Tibial nerve (tissue), 4 donors: ENCODE data around the gene GPR183. TPM values are rescaled to one million over a fixed set of nuclear protein-coding genes. Genes with fewer than 3 reads are reported as not detected.

Experiments used
- DNase-seq, 2 donors: peaks; one replicate each; pipeline ENCODE4 v3.0.0-alpha.2; 2019; ENCODE audit warnings: low spot score in 2 of 2
- H3K27ac ChIP-seq, 4 donors: fragments of 200-600 bp; sonication (generic) in 3 of 4; one replicate each; pipeline ENCODE4 v1.5.1; 2017 to 2019; ENCODE audit warnings: mild to moderate bottlenecking in 1 of 4
- H3K27me3 ChIP-seq, 2 donors: fragments of 200-600 bp; sonication (generic) in 1 of 2; one replicate each; pipeline versions ENCODE4 v1.5.1 to v1.6.0; 2017 to 2019
- H3K36me3 ChIP-seq, 3 donors: fragments of 200-600 bp; sonication (generic); one replicate each; pipeline ENCODE4 v1.5.1; 2018 to 2019
- H3K4me1 ChIP-seq, 4 donors: fragments of 200-600 bp; sonication (generic) in 3 of 4; one replicate each; pipeline ENCODE4 v1.5.1; 2017 to 2019
- H3K4me3 ChIP-seq, 4 donors: fragments of 200-600 bp; sonication (generic) in 3 of 4; one replicate each; pipeline ENCODE4 v1.5.1; 2017 to 2019; ENCODE audit warnings: mild to moderate bottlenecking in 1 of 4, moderate library complexity in 1 of 4
- H3K9me3 ChIP-seq, 4 donors: fragments of 200-600 bp; sonication (generic) in 3 of 4; one replicate each; pipeline ENCODE4 v1.5.1; 2017 to 2019
- EP300 ChIP-seq, 2 donors: sonication (generic); formaldehyde crosslinking; IDR thresholded peaks; one replicate each; pipeline ENCODE4 v1.6.1; 2017; ENCODE audit warnings: antibody characterized with exemption in 2 of 2, mild to moderate bottlenecking in 1 of 2
- POLR2A ChIP-seq, 2 donors: fragments of 450-650 bp; IDR thresholded peaks; one replicate each; pipeline ENCODE4 v1.6.1; 2017; ENCODE audit warnings: antibody characterized with exemption in 2 of 2, mild to moderate bottlenecking in 2 of 2, moderate library complexity in 2 of 2
- WGBS, 2 donors: methylation state at CpG; one replicate each; pipeline ENCODE4 v1.1.5; 2018; 5-methylcytosine and 5-hydroxymethylcytosine counted together
- total RNA-seq, 4 donors: library from RNA; depleted of rRNA; stranded (reverse); fragments of >200 nt; gene quantifications; one replicate each; pipeline ENCODE4 v1.1.0, GENCODE V29; 2016
- TF ChIP-seq, protein P1 (sequence below), 5 experiments: fragments of 200-600 bp in 3 of 5; fragments of 450-650 bp in 2 of 5; sonication (generic) in 3 of 5; IDR thresholded peaks; one replicate each; pipeline ENCODE4 v1.5.1; 2016 to 2019; ENCODE audit warnings: antibody characterized with exemption in 5 of 5, mild to moderate bottlenecking in 3 of 5, moderate library complexity in 2 of 5

The GPR183 gene
- total RNA-seq, 4 donors from 2014 or later: 6.3 to 20.4 (median 13.1) TPM

DNA sequence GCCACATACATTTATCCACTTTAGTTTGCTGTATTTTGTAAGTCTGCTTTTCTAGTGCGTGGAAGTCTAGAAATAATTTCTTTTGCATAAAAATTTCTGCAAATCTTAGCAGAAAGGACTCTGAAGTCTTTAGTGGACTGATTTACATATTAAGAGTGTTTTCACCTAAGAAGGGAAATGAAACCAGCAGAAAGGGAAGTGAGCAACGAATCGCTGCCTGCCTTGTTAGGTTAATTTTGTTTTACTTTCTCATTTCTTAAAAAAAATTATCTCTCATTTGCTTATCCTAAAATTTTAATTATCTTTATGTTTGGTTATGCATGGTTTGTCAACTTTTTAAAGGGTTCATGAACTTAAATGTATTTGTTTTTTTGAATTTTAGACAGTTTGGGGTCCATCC lies 48.3 kb downstream of the GPR183 start:
- peak overlapping the region in 1 of 4 donors; percentile 64 for H3K27ac ChIP-seq
- peaks cover 0 to 19% (median 0%) of the 10 kb centered on the region in 4 donors for H3K4me1 ChIP-seq
- TF ChIP-seq POLR2A (IDR thresholded peaks at IDR 0.05): no peak
- TF ChIP-seq, protein P1, sequence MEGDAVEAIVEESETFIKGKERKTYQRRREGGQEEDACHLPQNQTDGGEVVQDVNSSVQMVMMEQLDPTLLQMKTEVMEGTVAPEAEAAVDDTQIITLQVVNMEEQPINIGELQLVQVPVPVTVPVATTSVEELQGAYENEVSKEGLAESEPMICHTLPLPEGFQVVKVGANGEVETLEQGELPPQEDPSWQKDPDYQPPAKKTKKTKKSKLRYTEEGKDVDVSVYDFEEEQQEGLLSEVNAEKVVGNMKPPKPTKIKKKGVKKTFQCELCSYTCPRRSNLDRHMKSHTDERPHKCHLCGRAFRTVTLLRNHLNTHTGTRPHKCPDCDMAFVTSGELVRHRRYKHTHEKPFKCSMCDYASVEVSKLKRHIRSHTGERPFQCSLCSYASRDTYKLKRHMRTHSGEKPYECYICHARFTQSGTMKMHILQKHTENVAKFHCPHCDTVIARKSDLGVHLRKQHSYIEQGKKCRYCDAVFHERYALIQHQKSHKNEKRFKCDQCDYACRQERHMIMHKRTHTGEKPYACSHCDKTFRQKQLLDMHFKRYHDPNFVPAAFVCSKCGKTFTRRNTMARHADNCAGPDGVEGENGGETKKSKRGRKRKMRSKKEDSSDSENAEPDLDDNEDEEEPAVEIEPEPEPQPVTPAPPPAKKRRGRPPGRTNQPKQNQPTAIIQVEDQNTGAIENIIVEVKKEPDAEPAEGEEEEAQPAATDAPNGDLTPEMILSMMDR (IDR thresholded peaks at IDR 0.05): no peak
- no peak for TF ChIP-seq EP300 (IDR thresholded peaks at IDR 0.05)
- no peaks in the 10 kb centered on the region for H3K27me3 ChIP-seq
- no peak overlapping the region for H3K4me3 ChIP-seq
- peaks cover 0 to 10% (median 0%) of the 10 kb centered on the region in 3 donors for H3K36me3 ChIP-seq
- WGBS, 2 donors: 81 to 86% methylated on average over 3 of the region's 3 CpGs
- H3K9me3 ChIP-seq: no peaks in the 10 kb centered on the region
- DNase-seq: no peak

DNA sequence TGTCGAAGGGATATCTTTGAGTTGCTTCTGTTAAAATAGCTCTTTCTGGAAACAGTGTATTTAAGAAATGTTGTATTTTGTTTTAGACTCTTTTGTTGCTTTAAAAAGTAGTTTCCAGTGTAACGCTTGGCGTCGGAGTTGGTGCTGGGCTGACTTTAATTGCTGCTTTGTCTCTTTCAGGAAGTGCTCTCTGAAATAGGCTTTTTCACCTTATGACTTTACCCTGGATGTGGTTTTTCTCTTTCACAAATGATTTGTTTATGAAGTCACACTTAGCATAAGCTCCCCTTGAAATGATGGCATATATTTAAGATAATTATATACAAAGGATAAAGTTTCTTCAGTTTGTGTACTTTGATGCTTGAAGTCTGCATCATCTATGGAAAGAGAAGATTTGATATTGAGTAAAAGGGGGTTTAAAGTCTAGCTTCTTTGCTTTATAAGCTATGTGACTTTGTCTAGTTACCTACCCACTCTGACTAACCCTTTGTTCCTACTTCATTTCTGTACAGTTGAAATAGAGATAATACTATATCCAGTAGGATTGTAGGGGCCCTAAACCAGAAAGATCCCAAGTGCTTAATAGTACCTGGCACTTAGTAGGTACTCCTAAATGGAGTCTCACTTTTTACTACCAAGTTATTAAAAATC lies 48.9 kb downstream of the GPR183 start, which contains the start of gene GPR18:
GPR18 (minus strand) TSS at position 170 of the 651 bp plus-strand sequence. CDS start 2,507 bp downstream, outside the sequence.
- WGBS, 2 donors: 50 to 56% methylated on average over 4 of the region's 4 CpGs
- TF ChIP-seq EP300 (IDR thresholded peaks at IDR 0.05) (no peak), POLR2A (IDR thresholded peaks at IDR 0.05) (no peak)
- TF ChIP-seq, protein P1 (IDR thresholded peaks at IDR 0.05): no peak
- DNase-seq: no peak
- Histone ChIP-seq H3K4me3 (peak within 1 kb of the TSS in 1 of 4 donors; percentile 15), H3K36me3 (peaks cover 0 to 10% (median 0%) of the 10 kb centered on the region in 3 donors), H3K27me3 (no peaks in the 10 kb centered on the region), H3K4me1 (peaks cover 0 to 17% (median 0%) of the 10 kb centered on the region in 4 donors), H3K9me3 (no peaks in the 10 kb centered on the region), H3K27ac (peak within 1 kb of the TSS in 1 of 4 donors; percentile 68)

DNA sequence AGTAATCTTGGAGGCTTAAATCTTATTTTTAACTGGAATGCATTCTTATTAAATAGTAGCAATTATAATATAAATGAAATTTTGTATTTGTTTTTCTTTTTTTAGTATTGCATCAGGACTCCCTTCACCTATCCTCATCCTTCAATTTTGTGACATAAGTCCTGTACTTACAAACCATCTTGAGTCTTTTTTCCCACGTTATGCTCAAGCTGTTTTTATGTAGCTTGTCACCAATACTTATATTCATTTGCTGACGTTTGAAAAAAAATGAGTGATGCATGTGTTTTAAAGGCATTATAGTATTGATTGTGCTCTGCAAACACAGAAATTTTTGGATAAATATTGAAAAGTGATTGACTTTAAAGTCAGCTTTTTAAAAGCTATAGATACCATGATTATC lies 49.9 kb downstream of the GPR183 start:
- peaks cover 0 to 17% (median 0%) of the 10 kb centered on the region in 4 donors for H3K4me1 ChIP-seq
- peak overlapping the region in 1 of 4 donors; percentile 68 for H3K27ac ChIP-seq
- DNase-seq: no peak
- no peaks in the 10 kb centered on the region for H3K27me3 ChIP-seq
- no peak overlapping the region for H3K4me3 ChIP-seq
- 74 to 85% methylated on average over 2 of the region's 2 CpGs for WGBS, 2 donors
- H3K36me3 ChIP-seq: peaks cover 0 to 10% (median 0%) of the 10 kb centered on the region in 3 donors
- no peaks in the 10 kb centered on the region for H3K9me3 ChIP-seq
- no peak for TF ChIP-seq POLR2A (IDR thresholded peaks at IDR 0.05)
- TF ChIP-seq EP300 (IDR thresholded peaks at IDR 0.05): no peak

DNA sequence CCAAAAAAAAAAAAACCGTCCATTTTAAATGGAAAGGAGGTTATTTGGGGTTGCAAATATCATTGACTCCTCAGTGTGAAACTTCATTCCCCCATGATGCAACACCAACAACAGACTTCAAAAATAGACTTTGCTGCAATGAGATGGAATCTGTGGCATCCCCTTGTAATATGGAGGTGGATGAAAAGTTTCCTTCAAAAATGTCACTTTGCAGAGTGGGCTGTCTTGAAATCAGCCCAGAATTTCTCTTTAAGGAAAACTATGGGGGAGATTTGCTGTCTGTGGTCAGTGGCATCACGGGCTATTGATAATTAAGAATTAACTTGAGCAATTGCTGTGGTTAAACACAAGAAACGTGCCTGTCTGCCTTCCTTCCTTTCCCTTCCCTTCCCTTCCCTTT lies 50.5 kb downstream of the GPR183 start:
- peaks cover 0 to 10% (median 0%) of the 10 kb centered on the region in 3 donors for H3K36me3 ChIP-seq
- TF ChIP-seq POLR2A (IDR thresholded peaks at IDR 0.05): no peak
- no peak for DNase-seq
- peaks cover 0 to 17% (median 0%) of the 10 kb centered on the region in 4 donors for H3K4me1 ChIP-seq
- 63 to 77% methylated on average over 3 of the region's 3 CpGs for WGBS, 2 donors
- H3K27ac ChIP-seq: peak overlapping the region in 1 of 4 donors; percentile 51
- no peaks in the 10 kb centered on the region for H3K27me3 ChIP-seq
- H3K9me3 ChIP-seq: no peaks in the 10 kb centered on the region
- H3K4me3 ChIP-seq: no peak overlapping the region

DNA sequence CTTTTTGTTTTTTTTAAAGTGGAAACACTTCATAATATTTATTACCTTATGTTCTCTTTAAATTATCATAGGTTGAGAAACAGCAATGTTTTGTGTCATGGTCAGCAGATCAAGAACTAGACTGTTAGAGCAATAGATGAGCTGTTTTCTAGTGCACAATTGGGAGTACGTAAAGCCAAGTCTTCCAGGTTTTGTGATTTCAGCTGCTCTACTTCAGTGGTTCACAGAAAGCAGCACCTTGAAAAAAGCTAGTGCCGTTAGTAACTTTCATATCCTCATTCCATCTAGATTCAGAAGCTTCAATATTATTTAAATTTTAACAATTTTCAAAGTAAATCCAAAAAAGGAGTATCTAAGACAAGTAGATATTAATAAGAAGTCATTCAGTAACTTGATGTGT lies 50.9 kb downstream of the GPR183 start:
- H3K27me3 ChIP-seq: no peaks in the 10 kb centered on the region
- no peak overlapping the region for H3K27ac ChIP-seq
- no peak for DNase-seq
- H3K4me1 ChIP-seq: peaks cover 0 to 17% (median 0%) of the 10 kb centered on the region in 4 donors
- TF ChIP-seq POLR2A (IDR thresholded peaks at IDR 0.05) (no peak), EP300 (IDR thresholded peaks at IDR 0.05) (no peak)
- TF ChIP-seq, protein P1 (IDR thresholded peaks at IDR 0.05): no peak
- WGBS, 2 donors: 71 to 81% methylated on average over 2 of the region's 2 CpGs
- peaks cover 0 to 10% (median 0%) of the 10 kb centered on the region in 3 donors for H3K36me3 ChIP-seq
- no peak overlapping the region for H3K4me3 ChIP-seq
- no peaks in the 10 kb centered on the region for H3K9me3 ChIP-seq

DNA sequence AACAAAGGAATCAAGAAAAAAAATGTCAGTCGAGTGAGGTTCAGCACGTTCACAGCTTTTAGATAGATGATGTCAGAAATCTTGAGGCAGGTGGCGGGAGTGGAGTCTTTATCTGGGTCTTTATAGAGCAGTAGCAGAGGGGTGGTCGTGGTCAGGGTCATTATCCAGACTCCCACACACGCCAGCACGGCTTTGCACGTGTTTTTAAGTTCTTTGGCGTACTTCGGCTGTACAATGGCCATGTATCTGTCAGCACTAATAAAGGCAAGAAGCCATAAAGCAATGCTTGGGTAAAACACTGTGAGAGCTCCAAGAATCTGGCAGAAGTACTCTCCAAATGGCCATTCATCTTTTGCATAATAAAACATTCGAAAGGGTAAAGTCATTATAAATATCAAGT lies 51.9 kb downstream of the GPR183 start:
- Histone ChIP-seq H3K36me3 (peaks cover 0 to 14% (median 0%) of the 10 kb centered on the region in 3 donors), H3K4me1 (peaks cover 0 to 8% (median 0%) of the 10 kb centered on the region in 4 donors), H3K27me3 (no peaks in the 10 kb centered on the region), H3K27ac (no peak overlapping the region), H3K9me3 (no peaks in the 10 kb centered on the region), H3K4me3 (no peak overlapping the region)
- TF ChIP-seq POLR2A (IDR thresholded peaks at IDR 0.05): no peak
- TF ChIP-seq, protein P1 (IDR thresholded peaks at IDR 0.05): no peak
- WGBS, 2 donors: 76 to 78% methylated on average over 10 of the region's 10 CpGs
- no peak for DNase-seq
